ENCODE measurements around the gene KCNA10.

KCNA10 gene

GRCh38 chr1:110524311-110525248, 5.6 kb upstream of the KCNA10 start:
- DNase-seq (ENCODE audit: low read depth): peak; percentile 53
- H3K4me3 ChIP-seq (ENCODE audit: low read length): no peak overlapping the region
- peak; percentile 67 for TF ChIP-seq CTCF (IDR thresholded peaks at IDR 0.05; ENCODE audit: insufficient read depth, low read depth, low read length, missing control alignments)

- no peak for TF ChIP-seq CTCF (IDR thresholded peaks at IDR 0.05; ENCODE audit: insufficient read depth, low read depth, low read length, missing control alignments)
- no peak overlapping the region for H3K4me3 ChIP-seq (ENCODE audit: low read length)
- DNase-seq (ENCODE audit: low read depth): no peak
Observed at GRCh38 chr1:110523011-110523410, 4.0 kb upstream of the KCNA10 start.

- no peak for TF ChIP-seq CTCF (IDR thresholded peaks at IDR 0.05; ENCODE audit: insufficient read depth, low read depth, low read length, missing control alignments)
- no peak for DNase-seq (ENCODE audit: low read depth)
- H3K4me3 ChIP-seq (ENCODE audit: low read length): no peak overlapping the region
Observed at GRCh38 chr1:110522560-110522959, 3.6 kb upstream of the KCNA10 start.

GRCh38 chr1:110520827-110521226, 1.9 kb upstream of the KCNA10 start:
- no peak for DNase-seq (ENCODE audit: low read depth)
- no peak for TF ChIP-seq CTCF (IDR thresholded peaks at IDR 0.05; ENCODE audit: insufficient read depth, low read depth, low read length, missing control alignments)
- H3K4me3 ChIP-seq (ENCODE audit: low read length): no peak overlapping the region

- DNase-seq (ENCODE audit: low read depth): peak; percentile 50
- H3K4me3 ChIP-seq (ENCODE audit: low read length): no peak overlapping the region
Observed at GRCh38 chr1:110515891-110516290, 3.1 kb downstream of the KCNA10 start.

GRCh38 chr1:110515041-110515440, 3.9 kb downstream of the KCNA10 start:
- no peak overlapping the region for H3K4me3 ChIP-seq (ENCODE audit: low read length)
- no peak for DNase-seq (ENCODE audit: low read depth)
- TF ChIP-seq CTCF (IDR thresholded peaks at IDR 0.05; ENCODE audit: insufficient read depth, low read depth, low read length, missing control alignments): no peak

More at GRCh38 chr1:110515891-110516290, 3.1 kb downstream of the KCNA10 start:
- TF ChIP-seq CTCF (IDR thresholded peaks at IDR 0.05; ENCODE audit: insufficient read depth, low read depth, low read length, missing control alignments): no peak
